COLO668 (cell line): ENCODE measurements around the gene CMTM6.
"Not testable (repeated sequence)": the region's sequence is repeated elsewhere in the genome, so short reads cannot be mapped to it uniquely, and the experiment has no call there.

Experiments
- DNase-seq: peaks from one replicate; lab custom pipeline; 2025; ENCODE audit not compliant: unreplicated experiment; lab: John Stamatoyannopoulos, UW

The CMTM6 gene

GRCh38 chr3:32467333-32468070, 35.1 kb downstream of the CMTM6 start:
- peak; percentile 72 for DNase-seq

GRCh38 chr3:32466808-32467207, 35.8 kb downstream of the CMTM6 start:
- not testable (repeated sequence) for DNase-seq

- not testable (repeated sequence) for DNase-seq
Observed at GRCh38 chr3:32464726-32465125, 37.9 kb downstream of the CMTM6 start.

- DNase-seq, result not testable (repeated sequence)
Observed at GRCh38 chr3:32463415-32463814, 39.2 kb downstream of the CMTM6 start.

GRCh38 chr3:32462191-32462986, 40.3 kb downstream of the CMTM6 start:
- DNase-seq, result not testable (repeated sequence)

- not testable (repeated sequence) for DNase-seq
Observed at GRCh38 chr3:32460817-32461496, 41.7 kb downstream of the CMTM6 start.

GRCh38 chr3:32460031-32460749, 42.5 kb downstream of the CMTM6 start:
- peak; percentile 30 for DNase-seq

- no peak for DNase-seq
Observed at GRCh38 chr3:32459450-32459849, 43.2 kb downstream of the CMTM6 start.

GRCh38 chr3:32457971-32458471, 44.6 kb downstream of the CMTM6 start:
- DNase-seq, result no peak

GRCh38 chr3:32456429-32457130, 46.1 kb downstream of the CMTM6 start:
- no peak for DNase-seq

GRCh38 chr3:32455609-32456428, 46.8 kb downstream of the CMTM6 start:
- DNase-seq, result no peak

- DNase-seq, result no peak
Observed at GRCh38 chr3:32454731-32455608, 47.7 kb downstream of the CMTM6 start.

GRCh38 chr3:32454111-32454510, 48.5 kb downstream of the CMTM6 start:
- no peak for DNase-seq

- DNase-seq, result no peak
Observed at GRCh38 chr3:32453346-32453745, 49.3 kb downstream of the CMTM6 start.

GRCh38 chr3:32452009-32452408, 50.6 kb downstream of the CMTM6 start:
- no peak for DNase-seq

- DNase-seq, result no peak
Observed at GRCh38 chr3:32450992-32451659, 51.5 kb downstream of the CMTM6 start.

GRCh38 chr3:32450426-32450825, 52.2 kb downstream of the CMTM6 start:
- DNase-seq, result no peak

- DNase-seq, result no peak
Observed at GRCh38 chr3:32449691-32450090, 53.0 kb downstream of the CMTM6 start.
